CD4-positive, alpha-beta memory T cell (primary cell): ENCODE results near the gene AKIRIN2. TPM values are rescaled to one million over a fixed set of nuclear protein-coding genes. Genes with fewer than 3 reads are reported as not detected.

Experiments used
- CTCF ChIA-PET: fragments of 350-600 bp; sonication (Branson Sonifier 250); formaldehyde crosslinking; loops from one replicate; lab custom pipeline; 2021; ENCODE audit warnings: inconsistent platforms; ENCODE audit not compliant: partially characterized antibody; lab: Charles Lee
- POLR2A ChIA-PET: fragments of 350-600 bp; sonication (Branson Sonifier 250); formaldehyde crosslinking; loops from one replicate; lab custom pipeline; 2021; ENCODE audit not compliant: partially characterized antibody; lab: Charles Lee
- DNase-seq, 5 donors: peaks; one replicate each; pipeline versions ENCODE4 v3.0.0 to v3.0.0-alpha.2; 2020 to 2022; ENCODE audit warnings: mixed read lengths in 1 of 5
- H3K27ac ChIP-seq: one replicate; pipeline ENCODE4 v1.7.0; 2013; ENCODE audit warnings: low read depth, low read length
- H3K27me3 ChIP-seq: 2 replicates; pipeline ENCODE4 v1.7.0; 2013; ENCODE audit warnings: mild to moderate bottlenecking, low read length, moderate library complexity; ENCODE audit not compliant: insufficient read depth
- H3K36me3 ChIP-seq: 2 replicates; pipeline ENCODE4 v1.7.0; 2013; ENCODE audit warnings: mild to moderate bottlenecking, low read length, moderate library complexity; ENCODE audit not compliant: insufficient read depth
- H3K4me1 ChIP-seq: 2 replicates; pipeline ENCODE4 v1.7.0; 2013; ENCODE audit warnings: mild to moderate bottlenecking, low read length, moderate library complexity; ENCODE audit not compliant: insufficient read depth
- H3K4me3 ChIP-seq, 2 donors: one replicate each; pipeline ENCODE4 v1.7.0; 2013; ENCODE audit warnings: low read length in 2 of 2, mild to moderate bottlenecking in 1 of 2
- H3K9me3 ChIP-seq, 2 donors: one replicate each; pipeline ENCODE4 v1.7.0; 2013; ENCODE audit warnings: low read length in 2 of 2, control low read depth in 1 of 2; ENCODE audit not compliant: control insufficient read depth in 1 of 2
- H3K27ac Mint-ChIP-seq, 7 donors: one replicate each; pipeline ENCODE4 v1.8.0; 2020 to 2021; ENCODE audit warnings: mixed read lengths in 7 of 7, mild to moderate bottlenecking in 6 of 7, inconsistent platforms in 3 of 7, moderate library complexity in 3 of 7
- H3K27me3 Mint-ChIP-seq, 2 donors: one replicate each; pipeline ENCODE4 v1.8.0; 2020 to 2021; ENCODE audit warnings: mixed read lengths in 2 of 2
- H3K36me3 Mint-ChIP-seq, 2 donors: one replicate each; pipeline ENCODE4 v1.8.0; 2020 to 2021; ENCODE audit warnings: mixed read lengths in 2 of 2, inconsistent platforms in 1 of 2, mild to moderate bottlenecking in 1 of 2
- H3K4me1 Mint-ChIP-seq, 4 donors: one replicate each; pipeline ENCODE4 v1.8.0; 2020 to 2021; ENCODE audit warnings: mixed read lengths in 4 of 4, mild to moderate bottlenecking in 1 of 4
- H3K4me3 Mint-ChIP-seq, 8 donors: one replicate each; pipeline ENCODE4 v1.8.0; 2020 to 2021; ENCODE audit warnings: mixed read lengths in 8 of 8, mild to moderate bottlenecking in 7 of 8, moderate library complexity in 6 of 8, inconsistent platforms in 3 of 8
- H3K9me3 Mint-ChIP-seq, 8 donors: one replicate each; pipeline ENCODE4 v1.8.0; 2020 to 2021; ENCODE audit warnings: mixed read lengths in 8 of 8, mild to moderate bottlenecking in 5 of 8, inconsistent platforms in 3 of 8, moderate library complexity in 1 of 8
- intact Hi-C: fragments of 100-400 bp; cut with micrococcal nuclease; formaldehyde crosslinking; loops from one replicate; pipeline ENCODE4 v1.15.1; 2023
- polyA plus RNA-seq, 2 donors: library from polyadenylated mRNA; unstranded; fragments of 300-500 nt; fragmentation: Illumina TruSeq; gene quantifications; one replicate each; pipeline ENCODE4 v1.2.3, GENCODE V29; 2021
- total RNA-seq, 2 experiments: library from RNA; stranded (reverse); gene quantifications; one replicate each; pipeline ENCODE4 v1.2.3, GENCODE V29; 2021

Gene AKIRIN2
- total and polyA plus RNA-seq, 4 experiments from 2014 or later, result 49.3 to 69.8 (median 60.2) TPM

DNA sequence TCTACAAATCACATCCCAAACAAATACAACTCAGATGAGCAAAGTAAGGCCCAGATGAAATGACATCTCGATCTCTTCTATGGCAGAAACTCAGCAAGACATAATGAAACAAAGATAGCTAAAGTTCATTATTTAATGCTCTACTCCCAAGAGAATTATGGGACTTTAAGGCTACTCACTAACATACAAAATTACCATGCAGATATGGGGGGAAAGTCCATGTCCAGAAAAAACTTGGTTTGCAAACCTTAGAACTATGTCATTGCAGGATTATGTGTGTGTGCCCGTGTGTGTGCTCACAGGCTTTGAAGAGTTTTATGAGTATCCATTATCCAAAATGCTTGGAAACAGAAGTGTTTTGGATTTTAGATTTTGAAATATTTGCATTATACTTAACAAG is 34.0 kb downstream of the AKIRIN2 start:
- Histone ChIP-seq H3K4me3 (no peak overlapping the region), H3K36me3 (peaks cover 3% of the 10 kb centered on the region), H3K27me3 (no peaks in the 10 kb centered on the region), H3K4me1 (peaks cover 7% of the 10 kb centered on the region), H3K9me3 (no peaks in the 10 kb centered on the region), H3K27ac (no peak overlapping the region)
- no peak overlapping the region for H3K4me3 Mint-ChIP-seq
- H3K27me3 Mint-ChIP-seq, result no peaks in the 10 kb centered on the region
- intact Hi-C loops, result no loop called here
- ChIA-PET CTCF (interaction anchor here (0.8 kb wide), 1 partner anchor 1116 kb away, joined by 3 read pairs; no protein-coding TSS in a partner anchor), POLR2A (interaction anchor here (1.0 to 1.2 kb wide), 2 partner anchors 34 to 79 kb away, joined by 3 to 6 read pairs; partner anchors contain the start of genes AKIRIN2, ORC3 and RARS2)
- no peak overlapping the region for H3K27ac Mint-ChIP-seq
- no peak for DNase-seq
- peaks cover 30 to 45% of the 10 kb centered on the region in 2 donors for H3K36me3 Mint-ChIP-seq
- no peaks in the 10 kb centered on the region for H3K9me3 Mint-ChIP-seq
- H3K4me1 Mint-ChIP-seq, result peaks cover 9 to 21% (median 14%) of the 10 kb centered on the region in 4 donors

GRCh38 chr6:87667032-87667431 is 35.0 kb downstream of the AKIRIN2 start:
- H3K9me3 ChIP-seq, result no peaks in the 10 kb centered on the region
- no peak overlapping the region for H3K4me3 Mint-ChIP-seq
- POLR2A ChIA-PET, result interaction anchor here (1.0 kb wide), 1 partner anchor 78 kb away, joined by 3 read pairs; the partner anchor contains the start of genes ORC3 and RARS2
- H3K27me3 ChIP-seq, result no peaks in the 10 kb centered on the region
- DNase-seq, result no peak
- H3K4me1 Mint-ChIP-seq, result peaks cover 9 to 21% (median 13%) of the 10 kb centered on the region in 4 donors
- CTCF ChIA-PET, result no interaction called here
- peaks cover 3% of the 10 kb centered on the region for H3K36me3 ChIP-seq
- intact Hi-C loops, result no loop called here
- no peak overlapping the region for H3K27ac Mint-ChIP-seq
- H3K4me3 ChIP-seq, result no peak overlapping the region
- H3K9me3 Mint-ChIP-seq, result no peaks in the 10 kb centered on the region
- H3K27me3 Mint-ChIP-seq, result no peaks in the 10 kb centered on the region
- H3K4me1 ChIP-seq, result peaks cover 7% of the 10 kb centered on the region
- H3K27ac ChIP-seq, result no peak overlapping the region
- H3K36me3 Mint-ChIP-seq, result peaks cover 31 to 37% of the 10 kb centered on the region in 2 donors

DNA sequence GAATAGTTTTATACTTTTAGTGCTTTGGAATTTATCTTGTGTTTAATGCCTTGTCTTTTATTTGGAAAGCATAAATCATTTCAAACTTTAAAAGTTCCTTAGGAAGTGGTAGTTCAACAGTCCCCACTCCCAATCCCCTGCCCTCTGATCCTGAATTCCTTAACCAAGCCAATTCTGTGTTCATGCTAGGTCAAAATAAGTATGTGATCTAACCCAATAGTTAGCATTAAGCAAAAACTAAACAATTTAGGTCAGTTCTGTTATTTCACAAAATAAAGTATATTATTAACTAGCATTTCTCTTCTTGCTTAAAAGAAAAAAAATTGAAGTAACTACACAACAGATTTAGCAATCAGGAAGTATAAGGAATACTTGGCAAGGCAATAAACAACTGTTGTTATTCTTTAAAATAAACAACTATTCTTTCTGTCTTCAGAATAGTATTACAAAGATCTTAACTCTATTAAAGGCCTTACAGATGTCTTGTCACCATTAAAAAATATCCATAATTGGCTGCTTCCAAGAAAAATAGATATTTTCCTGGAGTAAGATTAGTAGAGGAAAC is 37.0 kb downstream of the AKIRIN2 start:
- no peaks in the 10 kb centered on the region for H3K9me3 Mint-ChIP-seq
- Histone ChIP-seq H3K4me1 (no peaks in the 10 kb centered on the region), H3K4me3 (no peak overlapping the region), H3K27ac (no peak overlapping the region), H3K9me3 (no peaks in the 10 kb centered on the region), H3K27me3 (no peaks in the 10 kb centered on the region), H3K36me3 (peaks cover 3% of the 10 kb centered on the region)
- intact Hi-C loops, result no loop called here
- ChIA-PET CTCF (no interaction called here), POLR2A (no interaction called here)
- no peak for DNase-seq
- H3K4me3 Mint-ChIP-seq, result no peak overlapping the region
- H3K36me3 Mint-ChIP-seq, result peaks cover 34% of the 10 kb centered on the region in 2 donors
- no peaks in the 10 kb centered on the region for H3K27me3 Mint-ChIP-seq
- H3K4me1 Mint-ChIP-seq, result peaks cover 0 to 13% (median 0%) of the 10 kb centered on the region in 4 donors
- peak overlapping the region in 2 of 7 donors; percentile 23 to 42 for H3K27ac Mint-ChIP-seq

- intact Hi-C loops, result no loop called here
- Histone ChIP-seq H3K27ac (no peak overlapping the region), H3K27me3 (no peaks in the 10 kb centered on the region), H3K36me3 (peaks cover 3% of the 10 kb centered on the region), H3K4me1 (no peaks in the 10 kb centered on the region), H3K9me3 (no peaks in the 10 kb centered on the region), H3K4me3 (no peak overlapping the region)
- no peaks in the 10 kb centered on the region for H3K27me3 Mint-ChIP-seq
- DNase-seq, result no peak
- H3K4me3 Mint-ChIP-seq, result no peak overlapping the region
- H3K9me3 Mint-ChIP-seq, result no peaks in the 10 kb centered on the region
- H3K27ac Mint-ChIP-seq, result peak overlapping the region in 3 of 7 donors; percentile 18 to 50 (median 45)
- peaks cover 39 to 41% of the 10 kb centered on the region in 2 donors for H3K36me3 Mint-ChIP-seq
- H3K4me1 Mint-ChIP-seq, result peaks cover 0 to 5% (median 0%) of the 10 kb centered on the region in 4 donors
- CTCF ChIA-PET, result interaction anchor here (1.4 kb wide), 1 partner anchor 10 kb away, joined by 5 read pairs; no protein-coding TSS in a partner anchor
- POLR2A ChIA-PET, result no interaction called here
These were observed 38.6 kb downstream of the AKIRIN2 start for GRCh38 chr6:87663434-87663833.

GRCh38 chr6:87661503-87661902 is 40.5 kb downstream of the AKIRIN2 start:
- Histone ChIP-seq H3K27ac (no peak overlapping the region), H3K27me3 (no peaks in the 10 kb centered on the region), H3K9me3 (no peaks in the 10 kb centered on the region), H3K4me3 (no peak overlapping the region), H3K36me3 (peaks cover 3% of the 10 kb centered on the region), H3K4me1 (peaks cover 14% of the 10 kb centered on the region)
- Mint-ChIP-seq H3K4me1 (peaks cover 6 to 18% (median 13%) of the 10 kb centered on the region in 4 donors), H3K9me3 (no peaks in the 10 kb centered on the region), H3K27ac (peak overlapping the region in 3 of 7 donors; percentile 12 to 67 (median 55)), H3K27me3 (no peaks in the 10 kb centered on the region), H3K36me3 (peaks cover 33 to 50% of the 10 kb centered on the region in 2 donors), H3K4me3 (no peak overlapping the region)
- intact Hi-C loops, result no loop called here
- ChIA-PET CTCF (no interaction called here), POLR2A (interaction anchor here (1.2 kb wide), 1 partner anchor 35 kb away, joined by 3 read pairs; no protein-coding TSS in a partner anchor)
- DNase-seq, result no peak

DNA sequence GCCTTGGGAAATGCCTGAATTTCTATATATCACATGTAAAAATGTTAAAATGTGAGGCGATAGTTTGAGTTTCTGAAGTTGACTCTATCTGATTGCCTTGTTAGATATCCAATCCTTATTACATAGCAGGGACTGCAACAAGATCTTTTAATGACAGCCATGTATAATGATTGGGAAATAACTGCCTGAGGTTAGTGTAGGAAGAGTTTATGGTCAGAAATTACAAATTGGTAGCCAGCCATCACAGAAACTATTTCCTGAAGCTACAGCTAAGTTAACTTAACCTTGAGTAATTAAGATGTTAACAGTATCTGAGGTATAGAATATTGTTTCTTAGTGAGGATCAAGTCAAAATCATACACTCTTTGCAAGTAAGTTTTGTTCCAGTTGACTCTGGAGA is 41.0 kb downstream of the AKIRIN2 start:
- peak overlapping the region in 3 of 7 donors; percentile 6 to 67 (median 55) for H3K27ac Mint-ChIP-seq
- no peak overlapping the region for H3K4me3 Mint-ChIP-seq
- no peak overlapping the region for H3K27ac ChIP-seq
- no peaks in the 10 kb centered on the region for H3K9me3 Mint-ChIP-seq
- CTCF ChIA-PET, result no interaction called here
- peaks cover 6 to 21% (median 16%) of the 10 kb centered on the region in 4 donors for H3K4me1 Mint-ChIP-seq
- H3K27me3 ChIP-seq, result no peaks in the 10 kb centered on the region
- POLR2A ChIA-PET, result interaction anchor here (1.2 kb wide), 1 partner anchor 36 kb away, joined by 3 read pairs; no protein-coding TSS in a partner anchor
- H3K9me3 ChIP-seq, result no peaks in the 10 kb centered on the region
- H3K36me3 Mint-ChIP-seq, result peaks cover 31 to 48% of the 10 kb centered on the region in 2 donors
- no peak for DNase-seq
- intact Hi-C loops, result no loop called here
- H3K4me3 ChIP-seq, result no peak overlapping the region
- H3K36me3 ChIP-seq, result peaks cover 3% of the 10 kb centered on the region
- no peaks in the 10 kb centered on the region for H3K27me3 Mint-ChIP-seq
- peaks cover 17% of the 10 kb centered on the region for H3K4me1 ChIP-seq

DNA sequence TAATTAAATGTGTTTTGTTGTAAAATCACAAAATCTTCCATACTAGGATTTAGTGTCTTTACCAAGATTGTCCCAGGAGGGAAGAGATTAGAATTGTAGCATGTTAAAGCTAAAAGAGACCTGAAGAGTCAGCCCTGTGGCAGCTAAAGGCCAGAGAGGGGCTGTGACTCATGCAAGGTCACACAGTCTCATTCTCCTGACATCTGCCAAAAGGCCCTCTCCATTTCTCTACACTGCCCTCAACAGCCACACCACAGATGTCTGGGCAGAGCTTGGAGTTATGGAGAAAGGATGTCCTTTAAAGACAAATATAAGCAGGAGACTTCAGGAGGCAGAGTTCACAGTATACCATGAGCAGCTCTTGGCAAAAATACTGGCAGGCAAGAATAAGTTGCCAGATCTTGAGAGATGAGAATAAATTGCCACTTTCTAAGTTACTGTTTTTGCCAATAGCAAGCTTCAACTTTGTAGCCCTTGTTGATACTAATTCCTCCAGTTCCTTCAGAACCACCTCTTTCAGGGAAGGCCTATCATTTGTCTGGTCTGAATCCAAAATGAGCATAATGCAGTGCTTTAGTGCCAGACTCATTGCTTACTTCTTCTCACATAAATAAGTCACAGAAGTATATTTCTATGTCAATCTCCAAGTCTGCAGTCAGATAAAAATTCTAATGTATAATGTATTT is 41.7 kb downstream of the AKIRIN2 start:
- Histone ChIP-seq H3K36me3 (peaks cover 3% of the 10 kb centered on the region), H3K4me1 (peaks cover 21% of the 10 kb centered on the region), H3K4me3 (no peak overlapping the region), H3K27me3 (no peaks in the 10 kb centered on the region), H3K27ac (no peak overlapping the region), H3K9me3 (no peaks in the 10 kb centered on the region)
- H3K9me3 Mint-ChIP-seq, result no peaks in the 10 kb centered on the region
- H3K4me3 Mint-ChIP-seq, result no peak overlapping the region
- H3K36me3 Mint-ChIP-seq, result peaks cover 31 to 48% of the 10 kb centered on the region in 2 donors
- intact Hi-C loops, result no loop called here
- CTCF ChIA-PET, result interaction anchor here (0.6 kb wide), 1 partner anchor 10 kb away, joined by 4 read pairs; no protein-coding TSS in a partner anchor
- H3K27me3 Mint-ChIP-seq, result no peaks in the 10 kb centered on the region
- POLR2A ChIA-PET, result interaction anchor here (0.8 to 1.2 kb wide), 2 partner anchors 36 to 162 kb away, joined by 3 read pairs; no protein-coding TSS in a partner anchor
- H3K27ac Mint-ChIP-seq, result peak overlapping the region in 5 of 7 donors; percentile 6 to 43 (median 9)
- no peak for DNase-seq
- peaks cover 6 to 21% (median 16%) of the 10 kb centered on the region in 4 donors for H3K4me1 Mint-ChIP-seq
